SW480 (cell line): Measurements from ENCODE around the gene ZBTB16.
A peak's percentile ranks its signal among the peaks of the same experiment; 100 is the strongest.

ENCODE experiments used
- DNase-seq: peaks from one replicate; pipeline ENCODE4 v3.0.0-alpha.2; 2016; ENCODE audit warnings: low spot score

ZBTB16 gene

DNA sequence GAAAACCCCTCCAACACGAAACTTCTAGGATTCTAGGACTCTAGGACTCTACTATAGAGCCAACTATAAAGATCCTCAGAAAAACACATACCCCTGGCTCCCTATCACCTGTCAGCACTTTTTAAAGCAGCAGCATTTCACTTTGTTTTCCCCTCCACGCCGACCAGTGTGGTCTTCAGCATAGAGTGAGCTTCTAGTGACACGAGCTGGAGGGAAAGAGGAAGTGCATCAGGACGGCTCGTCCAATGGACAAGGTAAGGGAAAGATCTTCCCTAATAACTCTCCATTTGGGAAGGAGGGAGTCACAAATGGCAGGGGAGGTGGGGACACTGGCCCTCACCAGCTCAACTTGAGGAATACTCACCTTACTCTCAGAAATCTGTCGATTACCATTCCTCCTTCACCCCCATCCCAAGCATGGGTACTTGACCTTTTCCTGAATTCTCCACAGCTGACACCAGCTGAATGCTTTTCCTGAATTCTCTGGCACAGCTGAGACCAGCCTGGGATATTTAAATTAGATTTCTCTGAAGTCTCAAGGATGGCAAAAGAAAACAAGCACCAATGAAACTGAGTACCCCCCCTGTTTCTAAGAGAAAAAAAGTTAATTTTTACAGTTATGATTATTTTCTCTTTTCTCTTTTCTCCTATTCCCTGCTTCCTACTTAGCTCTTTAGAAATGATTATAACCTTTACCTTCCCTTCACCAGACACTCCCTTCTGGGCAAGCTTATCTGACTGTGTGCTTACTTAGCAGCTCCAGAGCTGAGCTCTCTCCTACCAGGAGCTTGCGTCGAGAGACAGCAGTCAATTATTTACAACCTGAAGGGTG is 203.4 kb downstream of the ZBTB16 start:
- peak; percentile 66 for DNase-seq

DNA sequence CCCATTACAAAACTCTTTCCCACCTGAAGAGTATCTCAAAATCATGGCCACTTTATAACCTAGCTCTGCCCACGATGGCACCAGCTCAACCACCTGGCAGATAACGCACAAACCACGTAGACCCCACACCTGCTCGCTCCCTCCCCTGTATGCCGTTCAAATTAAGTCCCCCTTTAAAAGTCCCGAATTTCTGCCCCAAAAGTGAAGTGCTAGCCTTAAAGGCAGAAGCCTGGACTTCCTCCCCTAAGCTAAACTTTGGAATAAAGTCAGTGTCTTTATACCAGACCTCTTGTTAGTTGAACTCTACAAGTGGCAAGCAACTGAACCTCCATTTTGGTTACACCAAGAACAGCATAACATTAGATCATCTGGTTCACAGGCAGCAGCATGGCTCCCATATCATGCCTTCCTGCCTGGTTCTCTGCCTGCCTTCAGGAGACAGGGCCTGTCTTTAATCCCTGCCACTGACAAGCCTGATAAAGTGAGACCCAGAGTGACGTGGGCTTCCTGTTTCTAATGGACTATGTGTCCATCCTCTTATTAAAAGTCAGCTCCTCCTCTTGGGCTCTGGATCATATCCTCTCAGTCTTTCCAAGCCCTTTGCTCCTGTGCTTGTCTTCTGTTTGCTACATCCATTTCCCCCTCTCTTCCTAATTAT is 204.1 kb downstream of the ZBTB16 start:
- DNase-seq = no peak

DNA sequence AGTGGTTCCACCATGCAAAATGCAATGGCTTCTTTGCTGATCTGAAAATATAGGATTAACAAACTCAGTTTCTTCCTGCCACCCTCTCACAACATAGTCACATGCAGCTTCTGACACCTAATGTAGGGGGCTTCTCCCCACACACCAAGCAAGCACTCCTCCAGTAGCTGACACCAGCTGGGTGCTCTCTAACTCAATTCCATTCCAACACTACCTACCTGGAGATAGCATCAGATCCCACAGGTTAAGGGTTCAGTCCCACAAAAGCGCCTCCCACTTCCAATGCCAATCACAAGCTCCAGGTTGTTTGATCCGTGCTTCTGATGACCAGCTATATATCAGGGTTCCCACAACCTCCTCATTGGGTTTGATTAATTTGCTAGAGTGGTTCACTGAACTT is 204.9 kb downstream of the ZBTB16 start:
- DNase-seq = no peak

DNA sequence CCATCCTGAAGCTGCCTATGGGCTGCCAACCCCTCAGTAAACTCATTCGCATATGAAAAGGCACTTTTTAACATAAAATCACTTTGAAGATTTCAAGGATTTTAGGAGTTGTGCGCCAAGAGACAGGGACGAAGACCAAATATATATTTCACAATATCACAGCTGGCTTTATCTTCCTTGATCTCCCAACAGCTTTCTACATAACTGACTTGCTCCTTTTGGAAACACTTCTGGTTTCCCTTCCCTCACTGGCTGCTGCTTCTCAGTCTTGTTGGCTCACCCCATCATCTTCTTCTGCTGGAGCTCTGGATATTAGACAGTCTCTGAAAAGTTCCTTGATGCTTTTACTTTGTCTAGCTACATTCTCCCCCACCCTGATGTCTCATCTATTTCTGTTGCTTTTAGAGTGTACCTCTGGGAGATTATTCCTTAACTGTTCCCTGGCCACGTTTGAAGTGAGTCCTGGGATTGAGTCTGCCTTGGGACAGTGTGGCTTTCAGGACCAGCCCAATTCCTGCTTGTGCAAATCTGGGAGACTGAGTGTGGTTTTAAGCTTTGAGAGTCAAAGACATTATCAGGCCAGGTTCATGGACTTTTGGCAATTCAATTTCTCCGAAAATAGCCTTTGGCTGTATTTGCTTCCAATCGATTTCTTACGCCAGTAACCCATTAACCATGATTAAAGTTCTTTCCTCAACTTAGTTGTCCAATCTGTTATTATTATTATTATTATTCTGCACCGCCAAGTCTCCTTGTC is 205.8 kb downstream of the ZBTB16 start:
- DNase-seq = no peak

DNA sequence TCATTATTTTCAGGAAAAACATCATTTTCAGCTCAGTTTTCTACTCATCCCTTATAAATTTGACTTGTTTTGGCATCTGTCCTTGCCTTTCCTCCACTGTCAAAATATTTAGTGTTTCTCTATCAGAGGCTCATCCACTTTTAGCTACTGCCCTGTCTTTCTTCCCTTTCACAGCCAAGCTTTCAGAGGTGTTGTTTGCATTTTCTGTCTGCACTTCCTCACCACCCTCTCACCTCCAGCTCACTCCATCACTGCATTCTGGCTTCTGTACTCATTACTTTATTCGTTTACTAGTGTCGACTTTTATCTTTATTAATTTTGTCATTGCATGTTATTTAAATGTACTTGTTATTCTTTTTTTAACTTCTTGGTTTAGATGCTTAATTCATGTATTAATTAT is 210.0 kb downstream of the ZBTB16 start:
- DNase-seq = no peak

DNA sequence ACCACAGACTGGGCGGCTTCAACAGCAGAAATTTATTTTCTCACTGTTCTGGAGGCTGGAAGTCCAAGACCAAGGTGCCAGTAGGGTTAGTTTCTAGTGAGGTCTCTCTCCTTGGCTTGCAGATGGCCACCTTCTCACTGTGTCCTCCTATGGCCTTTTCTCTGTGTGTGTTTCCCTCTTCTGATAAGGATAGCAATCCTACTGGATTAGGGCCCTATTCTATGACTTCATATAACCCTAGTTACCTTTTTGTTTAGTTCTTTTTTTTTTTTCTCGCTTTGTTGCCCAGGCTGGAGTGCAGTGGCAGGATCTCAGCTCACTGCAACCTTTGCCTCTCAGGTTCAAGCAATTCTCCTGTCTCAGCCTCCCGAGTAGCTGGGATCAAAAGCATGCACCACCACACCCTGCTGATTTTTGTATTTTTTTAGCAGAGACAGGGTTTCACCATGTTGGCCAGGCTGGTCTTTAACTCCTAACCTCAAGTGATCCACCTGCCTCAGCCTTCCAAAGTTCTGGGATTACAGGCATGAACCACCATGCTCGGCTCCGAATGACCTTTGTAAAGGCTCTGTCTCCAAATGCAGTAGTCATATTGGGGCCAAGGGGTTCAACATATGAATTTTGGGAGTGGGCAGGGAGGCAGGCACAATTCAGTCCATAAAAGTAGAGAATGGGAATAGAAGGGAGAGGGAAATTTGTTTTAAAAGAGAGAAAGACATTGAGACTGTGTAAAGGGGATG is 211.2 kb downstream of the ZBTB16 start:
- no peak for DNase-seq

DNA sequence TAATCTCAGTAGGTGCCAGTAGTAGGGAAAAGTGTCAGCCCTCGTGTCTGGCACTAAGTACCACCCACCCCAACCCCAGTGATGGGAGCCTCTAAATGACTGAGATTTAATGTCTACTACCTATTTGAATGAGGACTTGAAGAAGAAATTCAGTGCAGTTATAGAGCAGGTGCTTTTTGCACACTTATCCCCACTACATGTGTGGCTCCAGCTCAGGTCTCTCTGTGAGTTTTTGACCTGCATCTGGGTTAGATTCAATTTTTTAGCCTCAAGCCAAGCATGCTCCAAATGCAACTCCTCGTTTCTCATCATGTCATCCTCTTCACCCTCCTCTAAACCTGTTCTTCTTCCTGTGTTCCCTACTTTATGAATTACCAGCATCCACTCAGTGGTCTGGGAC is 211.8 kb downstream of the ZBTB16 start:
- DNase-seq = no peak

DNA sequence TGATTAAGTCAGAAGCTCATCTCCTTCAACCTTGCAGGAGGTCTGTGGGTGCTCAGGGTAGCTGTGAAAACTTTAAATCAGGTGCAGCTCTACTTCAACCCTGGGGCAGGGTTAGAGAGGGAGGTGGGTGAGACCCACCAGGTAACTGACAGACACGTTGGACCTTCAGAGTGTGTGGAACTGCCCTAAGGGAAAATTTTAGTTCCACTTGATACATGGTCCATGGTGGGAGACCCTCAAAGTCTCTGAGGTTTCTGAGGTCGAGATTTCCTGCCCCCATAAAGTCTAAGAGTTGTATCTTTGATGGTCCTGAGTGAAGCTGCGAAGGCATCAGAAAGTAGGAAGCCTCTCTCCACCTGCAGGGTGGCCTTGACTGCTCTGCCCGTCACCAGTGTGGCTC is 212.8 kb downstream of the ZBTB16 start:
- no peak for DNase-seq

DNA sequence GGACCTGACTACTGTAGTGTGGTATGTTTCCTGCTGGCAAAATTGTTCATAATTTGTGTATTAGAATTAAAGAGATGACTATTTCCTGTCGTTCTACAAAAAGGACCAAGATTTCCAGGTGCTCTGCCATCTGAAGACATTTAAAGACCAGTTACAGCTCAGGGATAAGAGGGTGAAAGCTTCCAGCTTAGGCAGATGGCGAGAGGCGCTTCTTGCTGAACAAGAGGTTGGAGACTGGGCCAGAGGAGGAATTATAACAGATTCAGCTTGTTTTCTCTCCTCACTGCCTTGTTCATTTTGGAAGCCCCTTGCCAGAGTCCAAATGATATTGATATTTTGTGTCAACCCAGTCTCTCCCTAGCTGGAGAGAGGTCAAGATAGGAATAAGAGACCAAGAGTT is 213.6 kb downstream of the ZBTB16 start:
- DNase-seq = no peak

DNA sequence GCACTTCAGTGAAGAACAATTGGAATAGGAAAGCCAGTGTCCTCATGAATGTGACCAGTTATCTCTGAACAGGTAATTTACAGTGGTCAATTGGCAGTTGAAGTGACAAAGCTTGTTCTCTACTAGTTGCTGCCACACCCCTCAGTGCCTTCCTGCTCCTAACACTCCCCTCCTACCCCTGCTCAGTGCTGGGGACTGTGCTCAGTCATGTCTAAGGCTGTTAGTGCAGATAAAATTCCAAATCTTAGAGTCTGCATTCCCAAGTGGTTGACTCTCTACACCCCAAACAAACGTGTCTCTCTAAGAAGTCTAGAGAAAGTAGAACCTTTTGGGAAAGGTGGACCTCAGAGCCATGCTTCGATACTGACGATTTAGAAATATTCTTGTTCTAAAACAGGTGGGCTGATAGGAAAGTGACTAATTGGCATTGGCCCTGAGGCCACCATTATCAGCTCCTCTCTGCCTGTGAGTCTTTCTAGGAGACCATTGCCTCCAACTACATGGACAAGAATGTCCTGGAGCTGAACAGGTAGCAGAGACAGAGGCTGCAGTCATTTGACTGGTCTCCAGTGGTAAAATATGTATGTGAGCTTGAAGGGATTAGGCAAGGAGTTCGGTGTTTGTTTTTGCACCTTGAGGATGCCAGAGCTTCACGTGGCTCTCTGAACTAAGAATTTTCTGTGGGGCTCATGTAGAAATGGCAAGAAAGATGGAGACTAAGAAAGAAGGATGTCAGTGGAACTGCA is 214.6 kb downstream of the ZBTB16 start:
- DNase-seq = no peak

DNA sequence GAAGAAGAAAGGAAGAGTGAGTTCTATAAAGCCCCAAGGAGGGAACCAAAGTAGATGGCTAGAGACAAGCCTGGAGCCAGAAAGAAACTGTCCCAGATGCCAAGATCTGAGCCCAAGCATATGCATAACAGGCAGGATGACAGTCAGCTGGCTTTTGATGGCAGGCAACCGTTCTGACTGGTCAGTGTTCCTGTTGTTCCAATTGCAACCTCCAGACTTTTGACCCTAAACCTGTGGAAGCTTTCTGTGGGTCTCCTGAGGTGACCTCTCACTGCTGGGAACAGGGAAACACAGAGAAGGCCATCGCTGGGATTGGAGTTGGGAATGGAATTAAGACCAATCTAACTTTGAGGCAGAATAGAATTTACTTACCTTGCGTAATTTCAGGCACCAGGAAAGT is 215.1 kb downstream of the ZBTB16 start:
- no peak for DNase-seq

DNA sequence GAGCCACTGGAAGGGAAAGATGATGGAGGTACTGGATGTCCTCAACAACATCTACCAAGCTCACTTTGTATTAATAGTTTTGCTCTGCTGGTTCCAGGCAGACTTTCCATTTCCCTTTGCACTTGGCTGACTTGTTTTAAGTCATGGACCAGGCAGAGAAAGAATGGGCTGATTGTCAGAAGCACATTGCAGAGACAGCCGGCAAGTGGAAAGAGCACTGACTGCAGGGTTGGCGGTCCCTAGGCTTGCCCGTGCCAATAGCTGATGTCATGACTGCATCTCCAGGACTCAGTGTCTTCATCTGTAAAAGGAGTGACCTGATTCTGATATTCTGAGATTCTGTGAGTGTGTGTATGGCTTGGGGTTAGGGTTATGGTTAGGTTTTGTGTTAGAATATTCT is 215.8 kb downstream of the ZBTB16 start:
- DNase-seq = no peak

DNA sequence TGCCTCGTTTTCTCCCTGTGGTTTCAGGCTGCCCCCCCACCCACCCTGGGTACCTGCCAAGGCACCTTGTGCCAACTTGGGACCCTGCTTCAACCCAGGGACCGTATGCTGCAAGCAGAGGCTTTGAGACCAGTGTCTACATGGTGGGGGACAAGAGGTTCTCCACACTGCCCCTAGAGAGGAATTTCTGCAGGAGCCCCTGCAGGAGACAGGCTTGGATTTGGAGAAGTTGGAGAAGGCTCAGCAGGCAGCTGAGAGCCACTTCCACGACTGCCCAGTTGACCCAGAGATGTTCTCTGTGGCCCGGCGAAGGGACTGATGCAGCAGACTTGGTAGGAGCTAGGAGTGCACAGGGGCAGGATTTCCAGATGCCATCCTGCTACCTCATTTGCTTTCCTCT is 216.6 kb downstream of the ZBTB16 start:
- no peak for DNase-seq

DNA sequence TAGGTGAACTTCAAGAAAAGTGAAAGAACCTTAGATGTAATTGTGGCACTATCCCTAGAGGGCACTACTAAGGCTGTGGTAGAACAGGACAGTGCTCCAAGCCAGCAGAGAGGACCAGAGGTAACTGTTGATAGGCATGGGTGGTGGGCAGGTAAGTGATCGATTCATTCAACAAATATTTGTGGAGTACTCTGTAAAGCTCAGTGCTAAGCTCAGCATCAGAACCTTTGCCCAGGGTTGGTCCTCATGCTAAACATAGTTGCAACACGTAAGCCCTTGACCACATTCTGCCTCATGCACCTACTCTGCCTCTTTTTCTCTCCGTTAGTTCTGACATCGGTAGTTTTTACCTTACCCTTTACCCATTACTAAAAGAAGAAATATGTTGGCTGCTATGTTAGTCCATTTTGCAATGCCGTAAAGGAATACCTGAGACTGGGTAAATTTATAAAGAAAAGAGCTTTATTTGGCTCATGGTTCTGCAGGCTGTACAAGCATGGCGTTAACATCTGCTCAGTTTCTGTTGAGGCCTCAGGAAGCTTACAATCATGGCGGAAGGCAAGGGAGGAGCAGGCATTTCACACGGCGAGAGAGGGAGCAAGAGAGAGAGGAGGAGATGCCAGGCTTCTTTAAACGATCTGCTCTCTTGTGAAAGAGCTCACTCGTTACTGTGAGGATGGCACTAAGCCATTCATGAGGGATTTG is 218.3 kb downstream of the ZBTB16 start:
- no peak for DNase-seq

DNA sequence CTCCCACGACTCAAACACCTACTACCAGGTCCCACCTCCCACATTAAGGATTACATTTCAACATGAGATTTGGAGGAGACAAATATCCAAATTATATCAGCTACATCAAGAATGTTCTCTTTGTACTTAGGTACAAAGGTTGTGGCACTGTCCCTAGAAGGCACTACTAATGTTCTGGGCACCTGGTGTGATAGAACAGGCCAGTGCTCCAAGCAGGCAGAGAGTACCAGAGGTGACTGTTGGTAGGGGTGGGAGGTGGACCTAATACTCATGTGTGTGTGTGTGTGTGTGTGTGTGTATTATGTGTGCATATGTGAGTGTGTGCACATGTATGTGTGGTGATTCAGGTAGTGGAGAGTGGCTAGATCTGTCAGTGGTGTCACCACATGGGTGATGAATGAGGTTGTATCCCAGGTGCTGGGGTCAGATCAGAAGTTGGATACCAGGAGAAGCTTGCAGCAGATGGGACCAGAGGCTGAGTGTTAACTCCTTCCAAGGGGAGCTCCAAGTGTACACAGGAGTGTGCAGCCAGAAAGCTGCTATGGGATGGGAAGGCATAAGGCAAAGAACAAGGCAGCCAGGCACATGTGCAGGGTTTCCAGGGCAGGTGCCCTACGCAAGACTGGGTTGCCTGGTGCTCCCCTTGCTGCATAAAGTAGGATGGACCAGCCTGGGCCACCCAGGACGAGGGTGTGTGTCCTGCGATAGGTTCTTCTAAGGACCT is 219.0 kb downstream of the ZBTB16 start:
- DNase-seq = no peak

DNA sequence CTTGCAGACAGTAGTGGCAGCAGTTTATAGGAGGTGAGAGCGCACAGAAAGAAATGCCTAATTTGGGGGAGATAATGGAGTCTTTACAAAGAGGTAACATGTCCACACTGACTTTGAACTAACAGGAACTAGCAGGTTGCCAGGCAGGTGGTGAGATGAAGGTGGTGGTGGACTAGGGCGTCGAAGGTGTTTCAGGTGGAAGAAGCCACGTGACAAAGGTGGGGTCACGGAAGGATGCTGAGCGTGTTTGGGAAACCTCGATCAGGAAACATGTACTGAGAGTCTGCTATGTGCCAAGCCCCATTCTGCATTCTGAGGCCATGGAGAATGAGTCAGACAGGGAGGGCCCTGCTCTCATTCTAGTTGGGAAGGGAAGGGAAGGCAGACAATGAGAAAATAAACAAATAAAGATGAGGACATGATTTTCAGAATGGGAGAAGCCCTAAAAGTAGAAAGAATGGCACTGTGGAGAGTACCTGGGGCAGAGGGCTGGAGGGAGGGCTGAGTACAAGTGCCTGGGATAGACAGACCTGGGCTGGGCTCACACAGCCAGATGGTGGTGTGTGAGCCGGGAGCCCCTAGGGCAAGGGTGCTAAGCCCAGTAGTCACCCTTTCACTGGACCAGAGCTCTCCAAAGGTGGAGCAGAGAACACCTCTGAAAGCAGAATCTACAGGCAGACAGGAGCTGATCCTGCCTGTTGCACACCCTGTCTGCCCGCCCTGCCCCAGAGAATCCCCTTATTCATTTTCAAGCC is 220.5 kb downstream of the ZBTB16 start:
- DNase-seq = peak; percentile 44

DNA sequence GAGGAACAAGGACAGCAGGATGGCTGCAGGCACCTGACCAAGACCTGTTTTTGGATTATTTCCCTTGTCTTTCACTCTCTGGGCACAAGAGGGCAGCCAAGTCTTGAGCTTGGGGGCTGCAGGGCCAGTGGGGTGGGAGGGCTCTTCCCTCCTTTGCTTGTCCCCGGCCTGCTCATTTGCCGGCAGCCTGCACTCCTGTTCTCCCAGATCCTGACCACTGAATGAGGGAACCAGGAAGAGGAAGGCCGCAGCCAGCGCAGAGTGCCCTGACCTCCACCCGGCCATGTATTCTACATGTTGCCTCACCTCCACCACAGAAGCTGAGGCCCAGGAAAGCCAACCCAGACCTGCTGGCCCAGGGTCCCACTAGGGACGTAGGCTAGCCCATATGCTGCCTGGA is 221.2 kb downstream of the ZBTB16 start:
- peak; percentile 67 for DNase-seq

DNA sequence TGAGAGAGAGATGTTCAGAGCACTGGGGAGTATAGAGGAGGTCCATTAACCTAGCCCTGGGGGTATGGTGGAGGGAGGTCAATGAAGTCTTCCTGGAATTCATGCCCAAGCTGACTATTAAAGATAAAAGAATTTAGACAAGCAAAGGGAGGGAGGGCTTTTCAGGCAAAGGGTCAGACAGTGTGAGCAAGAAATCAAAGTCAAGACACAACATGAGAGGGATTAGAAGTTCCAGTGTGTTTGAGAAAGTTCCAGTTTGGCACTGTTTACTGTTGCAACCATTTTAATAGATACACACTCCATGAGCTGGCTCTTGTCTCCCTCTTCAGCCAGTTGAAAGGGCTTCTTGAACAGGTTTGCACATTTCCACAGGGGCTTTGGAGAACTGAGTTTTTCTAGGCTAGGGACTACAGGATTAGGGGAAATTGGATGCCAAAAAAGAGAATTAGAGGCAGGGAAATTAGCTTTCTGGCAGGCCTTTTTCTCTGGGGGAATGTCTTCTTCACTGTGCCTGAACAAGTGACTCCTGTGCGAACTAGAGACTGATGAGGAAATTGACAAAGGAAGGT is 222.0 kb downstream of the ZBTB16 start:
- no peak for DNase-seq

DNA sequence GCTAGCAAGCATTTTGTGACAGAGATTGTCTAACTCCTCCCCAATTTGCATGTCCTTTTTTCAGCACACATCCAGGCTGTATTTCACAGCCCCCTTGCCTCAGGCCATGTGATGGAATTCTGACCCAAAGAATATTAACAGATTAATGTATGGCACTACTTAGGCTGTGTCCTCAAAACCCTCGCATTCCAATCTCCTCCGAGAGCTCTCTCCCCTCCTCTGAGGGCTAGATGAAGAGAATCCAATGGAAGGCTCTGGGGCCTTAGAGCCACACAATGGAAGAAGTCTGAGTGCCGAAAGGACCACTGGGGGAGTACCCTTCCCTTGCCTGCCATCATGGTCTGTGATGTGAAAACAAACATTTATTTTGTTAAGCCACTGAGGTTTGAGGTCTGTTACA is 223.0 kb downstream of the ZBTB16 start:
- DNase-seq = no peak
